Upper lobe of left lung (tissue), 6 donors: Measurements from ENCODE around the gene SPN. TPM values are rescaled to one million over a fixed set of nuclear protein-coding genes. Genes with fewer than 3 reads are reported as not detected.

Experiments used
- ATAC-seq, 2 donors: fragments of 200-7000 bp; cut with Tn5 transposase; one replicate each; pipeline ENCODE4 v1.9.1; 2022; ENCODE audit warnings: mild to moderate bottlenecking in 2 of 2, moderate library complexity in 2 of 2; ENCODE audit not compliant: low FRiP score in 2 of 2
- DNase-seq, 2 donors: peaks; one replicate each; pipeline ENCODE4 v3.0.0-alpha.2; 2019 to 2020
- H3K27ac ChIP-seq, 4 donors: fragments of 200-600 bp; sonication (generic); one replicate each; pipeline ENCODE4 v1.5.1; 2016 to 2019
- H3K27me3 ChIP-seq, 4 donors: fragments of 200-600 bp; sonication (generic); one replicate each; pipeline ENCODE4 v1.5.1; 2017 to 2019
- H3K36me3 ChIP-seq, 4 donors: fragments of 200-600 bp; sonication (generic); one replicate each; pipeline ENCODE4 v1.5.1; 2016 to 2019
- H3K4me1 ChIP-seq, 4 donors: fragments of 200-600 bp; sonication (generic); one replicate each; pipeline ENCODE4 v1.5.1; 2018 to 2019
- H3K4me3 ChIP-seq, 4 donors: fragments of 200-600 bp; sonication (generic); one replicate each; pipeline ENCODE4 v1.5.1; 2017 to 2019; ENCODE audit warnings: mild to moderate bottlenecking in 2 of 4, moderate library complexity in 1 of 4
- H3K9me3 ChIP-seq, 4 donors: fragments of 200-600 bp; sonication (generic); one replicate each; pipeline ENCODE4 v1.5.1; 2018 to 2019
- CTCF ChIP-seq, 6 experiments: fragments of 450-650 bp in 4 of 6; fragments of 200-600 bp in 2 of 6; sonication (generic) in 2 of 6; IDR thresholded peaks; one replicate each; pipeline ENCODE4 v1.5.1; 2016 to 2019; ENCODE audit warnings: antibody characterized with exemption in 6 of 6
- EP300 ChIP-seq, 4 donors: sonication (generic); formaldehyde crosslinking; IDR thresholded peaks; one replicate each; pipeline ENCODE4 v1.5.1; 2017; ENCODE audit warnings: antibody characterized with exemption in 4 of 4, control low read depth in 2 of 4
- POLR2A ChIP-seq, 4 donors: fragments of 450-650 bp; IDR thresholded peaks; one replicate each; pipeline ENCODE4 v1.5.1; 2016 to 2017; ENCODE audit warnings: antibody characterized with exemption in 4 of 4, mild to moderate bottlenecking in 2 of 4
- POLR2AphosphoS5 ChIP-seq, 2 donors: sonication (generic); formaldehyde crosslinking; IDR thresholded peaks; one replicate each; pipeline ENCODE4 v1.5.1; 2017; ENCODE audit warnings: antibody characterized with exemption in 2 of 2
- WGBS, 2 donors: methylation state at CpG; one replicate each; pipeline ENCODE4 v1.1.5; 2017 to 2018; 5-methylcytosine and 5-hydroxymethylcytosine counted together
- total RNA-seq, 6 donors: library from RNA; depleted of rRNA in 4 of 6; stranded (reverse); fragments of >200 nt in 4 of 6; gene quantifications; one replicate each; pipeline versions ENCODE4 v1.1.0 to v1.2.1, GENCODE V29; 2016 to 2021
- donor health status: DM: no; HTN: no; CAD: no; lungs with moderate emphysema.
- donor health status: DM: no; HTN: yes; CAD: no; lungs with severe emphysema.

The SPN gene
- total RNA-seq, 6 donors from 2014 or later = 16.8 to 112 (median 39.7) TPM

- no peak for ATAC-seq
- no peak overlapping the region for H3K27ac ChIP-seq
- H3K36me3 ChIP-seq = no peaks in the 10 kb centered on the region
These were observed 49.8 kb downstream of the SPN start for GRCh38 chr16:29712809-29713208.

GRCh38 chr16:29714396-29714795 lies 51.3 kb downstream of the SPN start:
- H3K27ac ChIP-seq = no peak overlapping the region
- H3K9me3 ChIP-seq = no peaks in the 10 kb centered on the region
- ATAC-seq = no peak
- TF ChIP-seq POLR2AphosphoS5 (IDR thresholded peaks at IDR 0.05) (no peak), EP300 (IDR thresholded peaks at IDR 0.05) (no peak), POLR2A (IDR thresholded peaks at IDR 0.05) (no peak), CTCF (IDR thresholded peaks at IDR 0.05) (no peak)
- 76 to 86% methylated on average over 2 of the region's 2 CpGs for WGBS, 2 donors
- H3K27me3 ChIP-seq = no peaks in the 10 kb centered on the region
- peaks cover 4 to 9% (median 6%) of the 10 kb centered on the region in 4 donors for H3K4me1 ChIP-seq
- H3K36me3 ChIP-seq = no peaks in the 10 kb centered on the region
- no peak overlapping the region for H3K4me3 ChIP-seq
- no peak for DNase-seq

More at GRCh38 chr16:29712809-29713208, 49.8 kb downstream of the SPN start:
- Histone ChIP-seq H3K4me3 (no peak overlapping the region), H3K27me3 (no peaks in the 10 kb centered on the region), H3K9me3 (no peaks in the 10 kb centered on the region), H3K4me1 (peaks cover 4 to 9% (median 6%) of the 10 kb centered on the region in 4 donors)
- 65 to 66% methylated on average over 4 of the region's 4 CpGs for WGBS, 2 donors
- TF ChIP-seq POLR2AphosphoS5 (IDR thresholded peaks at IDR 0.05) = no peak
- no peak for DNase-seq

- ATAC-seq (no peak), DNase-seq (no peak)
- WGBS, 2 donors = 29 to 57% methylated on average over 1 of the region's 1 CpG
These were observed 51.9 kb downstream of the SPN start for GRCh38 chr16:29714972-29715371.

GRCh38 chr16:29717113-29717512 lies 54.1 kb downstream of the SPN start:
- peaks cover 0 to 4% (median 0%) of the 10 kb centered on the region in 4 donors for H3K4me1 ChIP-seq
- TF ChIP-seq CTCF (IDR thresholded peaks at IDR 0.05) = no peak
- TF ChIP-seq EP300 (IDR thresholded peaks at IDR 0.05) = no peak
- no peak for TF ChIP-seq POLR2AphosphoS5 (IDR thresholded peaks at IDR 0.05)
- TF ChIP-seq POLR2A (IDR thresholded peaks at IDR 0.05) = no peak
- H3K27ac ChIP-seq = no peak overlapping the region
- ATAC-seq (no peak), DNase-seq (no peak)
- H3K36me3 ChIP-seq = no peaks in the 10 kb centered on the region
- no peaks in the 10 kb centered on the region for H3K27me3 ChIP-seq
- no peak overlapping the region for H3K4me3 ChIP-seq
- no peaks in the 10 kb centered on the region for H3K9me3 ChIP-seq
- WGBS, 2 donors = 89 to 95% methylated on average over 6 to 7 of the region's 7 CpGs

More at GRCh38 chr16:29714972-29715371, 51.9 kb downstream of the SPN start:
- TF ChIP-seq CTCF (IDR thresholded peaks at IDR 0.05) = no peak
- no peak for TF ChIP-seq POLR2AphosphoS5 (IDR thresholded peaks at IDR 0.05)
- TF ChIP-seq POLR2A (IDR thresholded peaks at IDR 0.05) = no peak
- no peak for TF ChIP-seq EP300 (IDR thresholded peaks at IDR 0.05)
- Histone ChIP-seq H3K4me1 (peaks cover 4 to 9% (median 6%) of the 10 kb centered on the region in 4 donors), H3K36me3 (no peaks in the 10 kb centered on the region), H3K27ac (no peak overlapping the region), H3K27me3 (no peaks in the 10 kb centered on the region), H3K4me3 (no peak overlapping the region), H3K9me3 (no peaks in the 10 kb centered on the region)

GRCh38 chr16:29719063-29719462 lies 56.0 kb downstream of the SPN start:
- Histone ChIP-seq H3K9me3 (no peaks in the 10 kb centered on the region), H3K4me1 (peaks cover 0 to 4% (median 0%) of the 10 kb centered on the region in 4 donors), H3K4me3 (no peak overlapping the region), H3K36me3 (no peaks in the 10 kb centered on the region), H3K27me3 (no peaks in the 10 kb centered on the region), H3K27ac (no peak overlapping the region)
- no peak for ATAC-seq
- no peak for DNase-seq
- WGBS, 2 donors = 39 to 49% methylated on average over 4 of the region's 4 CpGs
- TF ChIP-seq EP300 (IDR thresholded peaks at IDR 0.05) (no peak), POLR2AphosphoS5 (IDR thresholded peaks at IDR 0.05) (no peak), POLR2A (IDR thresholded peaks at IDR 0.05) (no peak), CTCF (IDR thresholded peaks at IDR 0.05) (no peak)

Other genes with a start within 250 kb of the SPN start
- gene BOLA2, start 208.9 kb upstream of the SPN start, total RNA-seq = 10 to 100 TPM in 4 of 6 donors, 1 to 10 TPM in 2; 3.9 to 19.9 (median 13.1) TPM
- gene SLX1B, start 208.7 kb upstream of the SPN start, total RNA-seq = 10 to 100 TPM in 4 of 6 donors, 1 to 10 TPM in 1, not detected in 1; 9.6 to 28.0 (median 12.3) TPM
- 10 to 100 TPM in 5 of 6 donors, 1 to 10 TPM in 1; 8.9 to 21.0 (median 16.2) TPM for gene SULT1A4, start 203.3 kb upstream of the SPN start, total RNA-seq
- 100 to 1,000 TPM in 2 of 6 donors, 10 to 100 TPM in 4; 29.2 to 444 (median 50.9) TPM for gene NPIPB12, start 156.8 kb upstream of the SPN start, total RNA-seq
- 10 to 100 TPM in 3 of 6 donors, 1 to 10 TPM in 3; 4.8 to 17.8 (median 9.8) TPM for gene QPRT, start 15.9 kb downstream of the SPN start, total RNA-seq
- 10 to 100 TPM in 3 of 6 donors, 1 to 10 TPM in 3; 2.4 to 17.3 (median 7.5) TPM for gene C16orf54, start 82.7 kb downstream of the SPN start, total RNA-seq
- under 1 TPM in 1 of 6 donors, not detected in 5; 0.11 TPM for gene ZG16, start 115.0 kb downstream of the SPN start, total RNA-seq
- gene KIF22, start 127.5 kb downstream of the SPN start, total RNA-seq = 10 to 100 TPM in 5 of 6 donors, 1 to 10 TPM in 1; 9.1 to 43.5 (median 26.6) TPM
- gene MAZ, start 143.3 kb downstream of the SPN start, total RNA-seq = 100 to 1,000 TPM in 5 of 6 donors, 10 to 100 TPM in 1; 83.7 to 232 (median 165) TPM
- 10 to 100 TPM in 2 of 6 donors, 1 to 10 TPM in 4; 1.4 to 13.6 (median 2.5) TPM for gene PRRT2, start 148.9 kb downstream of the SPN start, total RNA-seq
- 10 to 100 TPM; 22.6 to 49.5 (median 34.6) TPM for gene PAGR1, start 152.9 kb downstream of the SPN start, total RNA-seq
- gene MVP, start 157.2 kb downstream of the SPN start, total RNA-seq = 100 to 1,000 TPM; 260 to 411 (median 312) TPM
- 100 to 1,000 TPM in 1 of 6 donors, 10 to 100 TPM in 5; 60.3 to 119 (median 94.4) TPM for gene CDIPT, start 200.0 kb downstream of the SPN start, total RNA-seq
- 10 to 100 TPM in 3 of 6 donors, 1 to 10 TPM in 3; 4.2 to 13.5 (median 8.2) TPM for gene SEZ6L2, start 236.3 kb downstream of the SPN start, total RNA-seq
- gene ASPHD1, start 237.2 kb downstream of the SPN start, total RNA-seq = 1 to 10 TPM in 4 of 6 donors, under 1 TPM in 1, not detected in 1; 0.78 to 4.2 (median 2.4) TPM